IMR-90 (cell line): ENCODE results near the gene ETFA. TPM values are rescaled to one million over a fixed set of nuclear protein-coding genes. Genes with fewer than 3 reads are reported as not detected.

ENCODE experiments used
- ATAC-seq: fragments of 200-7000 bp; cut with Tn5 transposase; 2 replicates; pipeline ENCODE4 v1.9.1; 2020; ENCODE audit warnings: low read depth, mild to moderate bottlenecking, moderate library complexity
- BruUV-seq: library from RNA; stranded (reverse); fragments of 400-500 nt; replicated peaks from 2 replicates; lab custom pipeline; 2021; lab: Mats Ljungman, UMichigan
- CTCF ChIA-PET: fragments of 300-600 bp; formaldehyde crosslinking; extraction: SDS; loops from one replicate; lab custom pipeline; 2021; ENCODE audit warnings: antibody characterized with exemption; lab: Yijun Ruan, JAX
- POLR2A ChIA-PET: fragments of 300-600 bp; sonication (Branson Sonifier 250); formaldehyde crosslinking; loops from one replicate; lab custom pipeline; 2022; ENCODE audit warnings: antibody characterized with exemption; ENCODE audit not compliant: unreplicated experiment; lab: Charles Lee
- DNase-seq: peaks from one replicate; pipeline ENCODE4 v3.0.0; 2013
- H2AFZ ChIP-seq: replicated peaks from 2 replicates; pipeline ENCODE3; 2013; ENCODE audit warnings: low read length, mild to moderate bottlenecking; ENCODE audit not compliant: poor library complexity
- H2AK5ac ChIP-seq: 2 replicates; pipeline ENCODE4 v1.6.1; 2013; ENCODE audit warnings: low read depth, low read length, inconsistent platforms
- H2AK9ac ChIP-seq: replicated peaks from 2 replicates; pipeline ENCODE3; 2013; ENCODE audit warnings: mild to moderate bottlenecking, low read depth, low read length, moderate library complexity; ENCODE audit not compliant: poor library complexity
- H2BK120ac ChIP-seq: 2 replicates; pipeline ENCODE4 v1.6.1; 2013; ENCODE audit warnings: low read depth, low read length, inconsistent platforms
- H2BK15ac ChIP-seq: 3 replicates; pipeline ENCODE4 v1.6.1; 2013; ENCODE audit warnings: low read depth, low read length, inconsistent platforms
- H2BK20ac ChIP-seq: 2 replicates; pipeline ENCODE4 v1.6.1; 2013; ENCODE audit warnings: low read depth, mild to moderate bottlenecking, inconsistent platforms, low read length, moderate library complexity
- H2BK5ac ChIP-seq: 2 replicates; pipeline ENCODE4 v1.6.1; 2013; ENCODE audit warnings: mild to moderate bottlenecking, low read depth, low read length, inconsistent platforms; ENCODE audit not compliant: poor library complexity, severe bottlenecking
- H3K14ac ChIP-seq: replicated peaks from 2 replicates; pipeline ENCODE4 v1.6.1; 2013; ENCODE audit warnings: low read depth, low read length, inconsistent platforms
- H3K18ac ChIP-seq: 2 replicates; pipeline ENCODE4 v1.6.1; 2013; ENCODE audit warnings: low read depth, low read length, control low read depth
- H3K23ac ChIP-seq: 2 replicates; pipeline ENCODE4 v1.6.1; 2013; ENCODE audit warnings: low read depth, low read length, inconsistent platforms
- H3K27ac ChIP-seq: 2 replicates; pipeline ENCODE4 v1.5.1; 2013; ENCODE audit warnings: mild to moderate bottlenecking, control low read depth, low read length; ENCODE audit not compliant: insufficient read depth
- H3K27me3 ChIP-seq: 2 replicates; pipeline ENCODE4 v1.6.1; 2013; ENCODE audit warnings: low read length; ENCODE audit not compliant: control insufficient read depth, insufficient read depth
- H3K36me3 ChIP-seq: 2 replicates; pipeline ENCODE4 v1.6.1; 2013; ENCODE audit warnings: low read length, mixed read lengths; ENCODE audit not compliant: control insufficient read depth, insufficient read depth
- H3K4ac ChIP-seq: 2 replicates; pipeline ENCODE4 v1.6.1; 2013; ENCODE audit warnings: low read depth, low read length, inconsistent platforms
- H3K4me1 ChIP-seq: 2 replicates; pipeline ENCODE4 v1.6.1; 2013; ENCODE audit warnings: low read length, mixed read lengths; ENCODE audit not compliant: control insufficient read depth, insufficient read depth
- H3K4me2 ChIP-seq: 2 replicates; pipeline ENCODE4 v1.6.1; 2013; ENCODE audit warnings: low read depth, mild to moderate bottlenecking, control low read depth, low read length, moderate library complexity
- H3K4me3 ChIP-seq: 2 replicates; pipeline ENCODE4 v1.5.1; 2013; ENCODE audit warnings: low read depth, mild to moderate bottlenecking, control low read depth, low read length, moderate library complexity; ENCODE audit not compliant: insufficient read depth
- H3K56ac ChIP-seq: 2 replicates; pipeline ENCODE4 v1.6.1; 2013; ENCODE audit warnings: low read length, inconsistent platforms; ENCODE audit not compliant: insufficient read depth; ENCODE audit errors: extremely low read depth
- H3K79me1 ChIP-seq, 2 experiments: 2 replicates each; pipeline ENCODE4 v1.6.1; 2013; ENCODE audit warnings: low read length in 2 of 2, inconsistent platforms in 1 of 2, low read depth in 1 of 2
- H3K9ac ChIP-seq: 2 replicates; pipeline ENCODE4 v1.6.1; 2013; ENCODE audit warnings: low read depth, low read length, control low read depth
- H3K9me1 ChIP-seq: 2 replicates; pipeline ENCODE4 v1.6.1; 2013; ENCODE audit warnings: low read length, inconsistent platforms; ENCODE audit not compliant: insufficient read depth
- H3K9me3 ChIP-seq: 2 replicates; pipeline ENCODE4 v1.6.1; 2013; ENCODE audit warnings: low read length; ENCODE audit not compliant: control insufficient read depth, insufficient read depth
- H4K20me1 ChIP-seq: 2 replicates; pipeline ENCODE4 v1.6.1; 2013; ENCODE audit warnings: low read length, inconsistent platforms; ENCODE audit not compliant: insufficient read depth
- H4K5ac ChIP-seq: 2 replicates; pipeline ENCODE4 v1.6.1; 2013; ENCODE audit warnings: mild to moderate bottlenecking, low read depth, low read length, control low read depth
- H4K8ac ChIP-seq, 2 experiments: 2 replicates each; pipeline ENCODE4 v1.6.1; 2013; ENCODE audit warnings: low read depth in 2 of 2, low read length in 2 of 2, control low read depth in 1 of 2, inconsistent platforms in 1 of 2
- H4K91ac ChIP-seq: 2 replicates; pipeline ENCODE4 v1.6.1; 2013; ENCODE audit warnings: low read depth, low read length, inconsistent platforms; ENCODE audit not compliant: insufficient read depth
- NFE2L2 ChIP-seq: fragments of 150-350 bp; IDR thresholded peaks from 2 replicates; pipeline ENCODE4 v1.6.1; 2016; ENCODE audit warnings: low read depth, mild to moderate bottlenecking, low read length
- RAD21 ChIP-seq: IDR thresholded peaks from 2 replicates; pipeline ENCODE4 v1.6.1; 2012; ENCODE audit warnings: low read length, improper control_type of control experiment
- SMC3 ChIP-seq: fragments of 150-350 bp; IDR thresholded peaks from 2 replicates; pipeline ENCODE4 v1.6.1; 2016; ENCODE audit warnings: low read depth, mild to moderate bottlenecking, antibody characterized with exemption, low read length, moderate library complexity
- WGBS, 2 experiments: methylation state at CpG; one replicate each; pipeline versions ENCODE4 v1.1.5 to v1.1.7; 2013; ENCODE audit warnings: missing lambda C conversion rate in 2 of 2; ENCODE audit not compliant: insufficient read length in 1 of 2; ENCODE audit errors: extremely low coverage in 2 of 2; 5-methylcytosine and 5-hydroxymethylcytosine counted together
- dilution Hi-C: fragments of 300-500 bp; cut with HindIII; formaldehyde crosslinking; loops from one replicate; pipeline ENCODE4 v1.14.3; 2018; ENCODE audit warnings: low sequenced_read_pairs; ENCODE audit not compliant: unreplicated experiment
- in situ Hi-C: fragments of 300-500 bp; cut with MboI; formaldehyde crosslinking; loops from 3 replicates; pipeline ENCODE4 v1.14.3; 2019; ENCODE audit warnings: low sequenced_read_pairs, inconsistent platforms, mixed read lengths
- intact Hi-C: fragments of 100-400 bp; cut with micrococcal nuclease; formaldehyde crosslinking; loops from 2 replicates; pipeline ENCODE4 v1.10.0; 2022
- polyA plus RNA-seq, 3 experiments: library from polyadenylated mRNA; depleted of rRNA; stranded (reverse); fragments of >200 nt; gene quantifications; 2 replicates each; pipeline ENCODE4 v1.2.3, GENCODE V29; 2012; ENCODE audit warnings: low replicate concordance in 1 of 3
- total RNA-seq: library from RNA; depleted of rRNA; stranded (reverse); fragments of >200 nt; gene quantifications from 2 replicates; pipeline ENCODE4 v1.2.3, GENCODE V29; 2012
- TF ChIP-seq, protein P1 (sequence below): conservative IDR thresholded peaks from 2 replicates; pipeline ENCODE4 v1.5.1; 2012; ENCODE audit warnings: mild to moderate bottlenecking, low read depth, low read length, improper control_type of control experiment

Gene ETFA
- total and polyA plus RNA-seq, 2 of the 4 experiments (the other 2 are of a cell fraction), result 115 to 172 TPM

DNA sequence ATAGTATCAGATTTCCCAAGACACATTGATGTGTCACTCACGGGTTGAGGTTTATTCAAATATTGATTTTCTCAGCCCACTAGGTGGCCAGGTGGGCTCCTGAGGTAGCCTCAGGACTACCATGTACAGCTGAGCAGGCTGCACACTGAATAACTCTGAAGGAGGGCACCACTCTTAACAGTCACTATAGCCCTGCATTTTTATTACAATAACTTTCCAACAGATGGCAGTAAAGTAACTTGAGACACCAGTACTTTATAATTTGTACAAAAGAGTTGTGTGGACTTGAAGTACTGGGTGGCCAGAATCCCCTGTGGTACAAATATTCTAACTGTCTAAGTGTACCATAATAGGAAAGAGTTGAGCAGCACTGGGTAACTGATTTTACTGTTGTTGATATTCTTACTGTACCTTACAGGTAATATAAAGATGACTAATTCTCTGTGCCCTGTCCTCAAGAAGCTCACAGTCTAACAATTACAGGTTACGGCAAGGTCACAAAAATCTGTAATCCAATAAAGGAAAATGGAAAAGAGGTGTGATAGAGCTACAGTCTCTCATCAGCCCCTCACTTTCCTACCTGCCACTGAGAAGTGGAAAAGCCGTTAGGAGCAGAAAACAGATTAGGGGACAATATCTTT, 76.0 kb downstream of the ETFA start:
- ChIA-PET CTCF (interaction anchor here (0.8 to 1.3 kb wide), 4 partner anchors 9 to 89 kb away, joined by 3 to 4 read pairs (median 4); no protein-coding TSS in a partner anchor), POLR2A (no interaction called here)
- no peak for TF ChIP-seq NFE2L2
- TF ChIP-seq RAD21, result peak; percentile 62
- peak; percentile 51 for TF ChIP-seq SMC3
- TF ChIP-seq, protein P1, sequence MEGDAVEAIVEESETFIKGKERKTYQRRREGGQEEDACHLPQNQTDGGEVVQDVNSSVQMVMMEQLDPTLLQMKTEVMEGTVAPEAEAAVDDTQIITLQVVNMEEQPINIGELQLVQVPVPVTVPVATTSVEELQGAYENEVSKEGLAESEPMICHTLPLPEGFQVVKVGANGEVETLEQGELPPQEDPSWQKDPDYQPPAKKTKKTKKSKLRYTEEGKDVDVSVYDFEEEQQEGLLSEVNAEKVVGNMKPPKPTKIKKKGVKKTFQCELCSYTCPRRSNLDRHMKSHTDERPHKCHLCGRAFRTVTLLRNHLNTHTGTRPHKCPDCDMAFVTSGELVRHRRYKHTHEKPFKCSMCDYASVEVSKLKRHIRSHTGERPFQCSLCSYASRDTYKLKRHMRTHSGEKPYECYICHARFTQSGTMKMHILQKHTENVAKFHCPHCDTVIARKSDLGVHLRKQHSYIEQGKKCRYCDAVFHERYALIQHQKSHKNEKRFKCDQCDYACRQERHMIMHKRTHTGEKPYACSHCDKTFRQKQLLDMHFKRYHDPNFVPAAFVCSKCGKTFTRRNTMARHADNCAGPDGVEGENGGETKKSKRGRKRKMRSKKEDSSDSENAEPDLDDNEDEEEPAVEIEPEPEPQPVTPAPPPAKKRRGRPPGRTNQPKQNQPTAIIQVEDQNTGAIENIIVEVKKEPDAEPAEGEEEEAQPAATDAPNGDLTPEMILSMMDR, result peak; percentile 60
- intact Hi-C loops (loop anchor here (1.0 to 5.0 kb wide), 2 partner anchors 102 to 631 kb away; partner anchors contain the start of gene ISL2), in situ Hi-C loops (loop anchor here (10.0 kb wide), 1 partner anchor 629 kb away; no protein-coding TSS in a partner anchor), dilution Hi-C loops (no loop called here)
- peaks cover 13 to 25% of the 10 kb centered on the region in 2 experiments; a peak in 3 of 4 replicates for H3K79me1 ChIP-seq
- H3K27ac ChIP-seq, result no peak overlapping the region
- H4K5ac ChIP-seq, result no peak overlapping the region
- H3K14ac ChIP-seq, result no peak overlapping the region
- H3K9ac ChIP-seq, result no peak overlapping the region
- H2AK9ac ChIP-seq, result no peak overlapping the region
- no peak overlapping the region for H3K4me2 ChIP-seq
- H3K56ac ChIP-seq, result no peak overlapping the region
- no peak overlapping the region for H2AFZ ChIP-seq
- no peak overlapping the region for H3K4me3 ChIP-seq
- no peaks in the 10 kb centered on the region for H3K9me3 ChIP-seq
- no peak overlapping the region for H3K18ac ChIP-seq
- H3K9me1 ChIP-seq, result no peaks in the 10 kb centered on the region
- BruUV-seq, result no TSS peak
- no peak overlapping the region for H2AK5ac ChIP-seq
- no peak overlapping the region for H2BK15ac ChIP-seq
- H4K20me1 ChIP-seq, result peaks cover 3% of the 10 kb centered on the region; the same call in 1 of the 2 replicates
- no peak overlapping the region for H4K8ac ChIP-seq
- no peaks in the 10 kb centered on the region; the same call in 1 of the 2 replicates for H3K4me1 ChIP-seq
- H3K36me3 ChIP-seq, result peaks cover 4% of the 10 kb centered on the region; the same call in 1 of the 2 replicates
- H3K4ac ChIP-seq, result no peak overlapping the region
- WGBS, 2 experiments, result no CpG with 5 or more reads among the region's 3 CpGs
- no peak overlapping the region for H2BK120ac ChIP-seq
- H3K23ac ChIP-seq, result no peak overlapping the region
- no peaks in the 10 kb centered on the region for H3K27me3 ChIP-seq
- no peak overlapping the region for H2BK20ac ChIP-seq
- DNase-seq, result peak; percentile 53
- no peak overlapping the region for H2BK5ac ChIP-seq
- ATAC-seq, result peak; percentile 92
- H4K91ac ChIP-seq, result no peak overlapping the region
